AG04450 (cell line): ENCODE data around the gene MCM3. TPM values are rescaled to one million over a fixed set of nuclear protein-coding genes. Genes with fewer than 3 reads are reported as not detected.
A peak's percentile ranks its signal among the peaks of the same experiment; 100 is the strongest.

Source experiments
- CTCF ChIA-PET: fragments of 300-600, 350-600 bp; formaldehyde crosslinking; extraction: SDS; loops from one replicate; lab custom pipeline; 2022; ENCODE audit warnings: antibody characterized with exemption, inconsistent platforms; lab: Charles Lee
- POLR2A ChIA-PET: fragments of 350-600 bp; formaldehyde crosslinking; extraction: SDS; loops from one replicate; lab custom pipeline; 2021; ENCODE audit warnings: antibody characterized with exemption, inconsistent platforms; lab: Yijun Ruan, JAX
- DNase-seq: peaks from one replicate; pipeline ENCODE4 v3.0.0-alpha.2; 2011; ENCODE audit warnings: low read depth, low spot score
- H3K27ac ChIP-seq: one replicate; pipeline ENCODE4 v1.5.1; 2012; ENCODE audit warnings: low read depth, low read length, control low read depth
- H3K27me3 ChIP-seq: one replicate; pipeline ENCODE4 v1.6.0; 2012; ENCODE audit warnings: low read length; ENCODE audit not compliant: control insufficient read depth, insufficient read depth
- H3K4me3 ChIP-seq: 2 replicates; pipeline ENCODE4 v1.5.1; 2011; ENCODE audit warnings: mild to moderate bottlenecking, low read depth, low read length, control low read depth
- H3K9me3 ChIP-seq: 2 replicates; pipeline ENCODE4 v1.5.1; 2012; ENCODE audit warnings: low read length; ENCODE audit not compliant: control insufficient read depth, insufficient read depth
- CTCF ChIP-seq: IDR thresholded peaks from 2 replicates; pipeline ENCODE4 v1.5.1; 2011; ENCODE audit warnings: low read depth, low read length, control low read depth, inconsistent platforms
- polyA plus RNA-seq: library from polyadenylated mRNA; depleted of rRNA; stranded (reverse); fragments of >200 nt; gene quantifications from 2 replicates; pipeline ENCODE4 v1.2.3, GENCODE V29; 2011

MCM3 gene
- polyA plus RNA-seq, 1 experiment: 33.6 TPM

- Histone ChIP-seq H3K9me3 (no peaks in the 10 kb centered on the region), H3K27me3 (no peaks in the 10 kb centered on the region), H3K27ac (no peak overlapping the region), H3K4me3 (peak overlapping the region; percentile 61)
- ChIA-PET CTCF (interaction anchor here (0.6 to 8.3 kb wide), 35 partner anchors 8 to 380 kb away, joined by 3 to 214 read pairs (median 6); partner anchors contain the start of genes EFHC1 and PAQR8), POLR2A (interaction anchor here (0.6 to 1.8 kb wide), 5 partner anchors 22 to 309 kb away, joined by 3 to 9 read pairs (median 3); partner anchors contain the start of gene EFHC1)
- DNase-seq: no peak
- peak; percentile 30; the same call in 1 of the 2 replicates for TF ChIP-seq CTCF
Observed at GRCh38 chr6:52285177-52286068, 881 bp upstream of the MCM3 start.

GRCh38 chr6:52284131-52284459 lies 447 bp downstream of the MCM3 start:
- Histone ChIP-seq H3K9me3 (no peaks in the 10 kb centered on the region), H3K27ac (no peak overlapping the region), H3K27me3 (no peaks in the 10 kb centered on the region), H3K4me3 (peak overlapping the region; percentile 83)
- POLR2A ChIA-PET: interaction anchor here (1.0 to 1.6 kb wide), 2 partner anchors 49 to 78 kb away, joined by 3 read pairs; partner anchors contain the start of gene PAQR8
- CTCF ChIA-PET: interaction anchor here (1.5 to 8.3 kb wide), 9 partner anchors 10 to 379 kb away, joined by 6 to 214 read pairs (median 14); partner anchors contain the start of gene PAQR8
- DNase-seq: no peak
- TF ChIP-seq CTCF: no peak

- no peaks in the 10 kb centered on the region for H3K27me3 ChIP-seq
- CTCF ChIA-PET: interaction anchor here (0.7 to 8.3 kb wide), 5 partner anchors 19 to 352 kb away, joined by 3 to 214 read pairs (median 14); no protein-coding TSS in a partner anchor
- no peaks in the 10 kb centered on the region for H3K9me3 ChIP-seq
- DNase-seq: no peak
- H3K27ac ChIP-seq: no peak overlapping the region
- TF ChIP-seq CTCF: no peak
- POLR2A ChIA-PET: no interaction called here
- peak overlapping the region; percentile 83 for H3K4me3 ChIP-seq
Observed at GRCh38 chr6:52283111-52283510, 1.4 kb downstream of the MCM3 start.

GRCh38 chr6:52276130-52276529 lies 8.4 kb downstream of the MCM3 start:
- H3K27ac ChIP-seq: no peak overlapping the region
- H3K9me3 ChIP-seq: no peaks in the 10 kb centered on the region
- no peak for DNase-seq
- no peak for TF ChIP-seq CTCF
- CTCF ChIA-PET: interaction anchor here (2.0 kb wide), 1 partner anchor 13 kb away, joined by 11 read pairs; no protein-coding TSS in a partner anchor
- no peaks in the 10 kb centered on the region for H3K27me3 ChIP-seq
- H3K4me3 ChIP-seq: no peak overlapping the region
- POLR2A ChIA-PET: no interaction called here
